Keratinocyte (primary cell): ENCODE data around the gene PLPP1. TPM values are rescaled to one million over a fixed set of nuclear protein-coding genes. Genes with fewer than 3 reads are reported as not detected.

ENCODE experiments used
- DNase-seq: peaks from one replicate; pipeline ENCODE4 v3.0.0-alpha.2; 2011; ENCODE audit warnings: low read depth, missing footprints, low spot score
- FAIRE-seq: peaks from 2 replicates; lab custom pipeline; 2011; peaks lifted over from hg19 to GRCh38; lab: Jason Lieb, UNC
- H2AFZ ChIP-seq: 2 replicates; pipeline ENCODE4 v1.6.0; 2012; ENCODE audit warnings: low read length, control low read depth, inconsistent platforms; ENCODE audit not compliant: control insufficient read depth
- H3K27ac ChIP-seq: 2 replicates; pipeline ENCODE4 v1.5.1; 2011; ENCODE audit warnings: low read length; ENCODE audit not compliant: control insufficient read depth, insufficient read depth
- H3K27me3 ChIP-seq: 3 replicates; pipeline ENCODE4 v1.6.0; 2011; ENCODE audit warnings: low read length; ENCODE audit not compliant: control insufficient read depth, insufficient read depth; ENCODE audit errors: extremely low read depth
- H3K36me3 ChIP-seq, 2 experiments: 2 replicates in 1 of 2; 3 replicates in 1 of 2; pipeline ENCODE4 v1.5.1; 2011; ENCODE audit warnings: low read length in 2 of 2, mild to moderate bottlenecking in 1 of 2; ENCODE audit not compliant: control insufficient read depth in 2 of 2, insufficient read depth in 2 of 2; ENCODE audit errors: extremely low read depth in 1 of 2
- H3K4me1 ChIP-seq: 3 replicates; pipeline ENCODE4 v1.5.1; 2011; ENCODE audit warnings: low read length; ENCODE audit not compliant: control insufficient read depth, insufficient read depth; ENCODE audit errors: extremely low read depth
- H3K4me2 ChIP-seq: 3 replicates; pipeline ENCODE4 v1.6.0; 2011; ENCODE audit warnings: low read depth, low read length; ENCODE audit not compliant: control insufficient read depth, insufficient read depth; ENCODE audit errors: extremely low read depth
- H3K4me3 ChIP-seq, 3 experiments: fragments of 200-600 bp in 1 of 3; sonication (generic) in 1 of 3; 2 replicates in 2 of 3; 3 replicates in 1 of 3; pipeline ENCODE4 v1.5.1; 2011 to 2016; ENCODE audit warnings: low read length in 3 of 3, mild to moderate bottlenecking in 3 of 3, control low read depth in 2 of 3, inconsistent platforms in 1 of 3, low read depth in 1 of 3, mixed read lengths in 1 of 3, mixed run types in 1 of 3, moderate library complexity in 1 of 3; ENCODE audit not compliant: control insufficient read depth in 2 of 3, insufficient read depth in 2 of 3; ENCODE audit errors: extremely low read depth in 1 of 3
- H3K79me2 ChIP-seq: 2 replicates; pipeline ENCODE4 v1.6.0; 2012; ENCODE audit warnings: low read length; ENCODE audit not compliant: control insufficient read depth, insufficient read depth
- H3K9ac ChIP-seq: 3 replicates; pipeline ENCODE4 v1.6.0; 2011; ENCODE audit warnings: low read length; ENCODE audit not compliant: control insufficient read depth, insufficient read depth; ENCODE audit errors: extremely low read depth
- H3K9me1 ChIP-seq: 3 replicates; pipeline ENCODE4 v1.6.0; 2011; ENCODE audit warnings: low read length; ENCODE audit not compliant: control insufficient read depth, insufficient read depth; ENCODE audit errors: extremely low read depth
- H3K9me3 ChIP-seq: 2 replicates; pipeline ENCODE4 v1.5.1; 2012; ENCODE audit warnings: low read depth, low read length; ENCODE audit not compliant: control insufficient read depth
- H4K20me1 ChIP-seq: 3 replicates; pipeline ENCODE4 v1.6.0; 2011; ENCODE audit warnings: low read length; ENCODE audit not compliant: control insufficient read depth, insufficient read depth; ENCODE audit errors: extremely low read depth
- EZH2 ChIP-seq: IDR thresholded peaks from one replicate; pipeline ENCODE4 v1.6.1; 2012; ENCODE audit warnings: inconsistent platforms, mild to moderate bottlenecking, low read length, moderate library complexity
- dilution Hi-C: fragments of 300-500 bp; cut with MboI; formaldehyde crosslinking; loops from one replicate; pipeline ENCODE4 v1.7.0; 2020; ENCODE audit warnings: low sequenced_read_pairs; ENCODE audit not compliant: extremely low pct_ligation_motif_present
- polyA plus RNA-seq, 5 experiments: library from polyadenylated mRNA; depleted of rRNA in 3 of 5; stranded (reverse) in 3 of 5; stranded (forward) in 1 of 5; unstranded in 1 of 5; fragments of >200 nt; gene quantifications; 1 replicate in 1 of 5; 2 replicates in 3 of 5; 3 replicates in 1 of 5; pipeline versions ENCODE4 v1.2.1 to v1.2.3, GENCODE V29; 2011 to 2012; ENCODE audit warnings: missing spikeins in 2 of 5, low read depth in 1 of 5, low replicate concordance in 1 of 5
- TF ChIP-seq, protein P1 (sequence below), 3 experiments: IDR thresholded peaks in 1 of 3; conservative IDR thresholded peaks in 1 of 3; optimal IDR thresholded peaks in 1 of 3; 2 replicates in 2 of 3; 3 replicates in 1 of 3; pipeline versions ENCODE3 to v1.5.1; 2011; ENCODE audit warnings: low read length in 3 of 3, mild to moderate bottlenecking in 3 of 3, moderate library complexity in 2 of 3, control low read depth in 1 of 3, inconsistent platforms in 1 of 3; ENCODE audit not compliant: insufficient read depth in 2 of 3; ENCODE audit errors: extremely low read depth in 1 of 3

The PLPP1 gene
- polyA plus RNA-seq, 1 donor (not counting 4 experiments of a cell fraction or from before 2014, with no cell fraction given) = 13.2 TPM

DNA sequence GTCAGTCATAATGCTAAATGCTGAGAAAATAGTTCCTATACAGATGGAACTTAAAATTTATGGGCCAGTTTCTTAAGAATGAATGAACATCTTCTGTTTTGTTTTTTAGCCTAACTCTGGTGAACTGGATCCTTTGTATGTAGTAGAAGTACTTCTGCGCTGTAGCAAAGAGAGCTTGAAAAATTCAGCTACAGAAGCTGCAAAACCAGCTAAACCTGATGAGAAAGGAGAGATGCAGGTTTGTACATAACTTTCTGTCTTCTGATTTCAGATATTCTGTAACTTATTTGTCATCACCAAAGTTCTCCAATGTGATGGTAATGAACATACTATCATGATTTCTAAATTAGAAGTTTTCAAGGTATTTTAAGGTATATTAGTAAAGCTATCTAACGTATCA, 146.9 kb downstream of the PLPP1 start:
- H2AFZ ChIP-seq = no peak overlapping the region
- H3K79me2 ChIP-seq = no peaks in the 10 kb centered on the region
- no peak overlapping the region for H3K9ac ChIP-seq
- DNase-seq = no peak
- no peak overlapping the region for H3K27ac ChIP-seq
- H3K4me3 ChIP-seq = no peak overlapping the region
- no peaks in the 10 kb centered on the region for H3K27me3 ChIP-seq
- dilution Hi-C loops = no loop called here
- no peaks in the 10 kb centered on the region for H3K4me1 ChIP-seq
- TF ChIP-seq, protein P1, sequence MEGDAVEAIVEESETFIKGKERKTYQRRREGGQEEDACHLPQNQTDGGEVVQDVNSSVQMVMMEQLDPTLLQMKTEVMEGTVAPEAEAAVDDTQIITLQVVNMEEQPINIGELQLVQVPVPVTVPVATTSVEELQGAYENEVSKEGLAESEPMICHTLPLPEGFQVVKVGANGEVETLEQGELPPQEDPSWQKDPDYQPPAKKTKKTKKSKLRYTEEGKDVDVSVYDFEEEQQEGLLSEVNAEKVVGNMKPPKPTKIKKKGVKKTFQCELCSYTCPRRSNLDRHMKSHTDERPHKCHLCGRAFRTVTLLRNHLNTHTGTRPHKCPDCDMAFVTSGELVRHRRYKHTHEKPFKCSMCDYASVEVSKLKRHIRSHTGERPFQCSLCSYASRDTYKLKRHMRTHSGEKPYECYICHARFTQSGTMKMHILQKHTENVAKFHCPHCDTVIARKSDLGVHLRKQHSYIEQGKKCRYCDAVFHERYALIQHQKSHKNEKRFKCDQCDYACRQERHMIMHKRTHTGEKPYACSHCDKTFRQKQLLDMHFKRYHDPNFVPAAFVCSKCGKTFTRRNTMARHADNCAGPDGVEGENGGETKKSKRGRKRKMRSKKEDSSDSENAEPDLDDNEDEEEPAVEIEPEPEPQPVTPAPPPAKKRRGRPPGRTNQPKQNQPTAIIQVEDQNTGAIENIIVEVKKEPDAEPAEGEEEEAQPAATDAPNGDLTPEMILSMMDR (optimal IDR thresholded peaks at IDR 0.05 in 1 of 3, IDR thresholded peaks at IDR 0.05 in 1 of 3, conservative IDR thresholded peaks at IDR 0.05 in 1 of 3; ENCODE audit: extremely low read depth in 1 of 3, insufficient read depth in 2 of 3, low read length in 3 of 3) = no peak
- TF ChIP-seq EZH2 = no peak
- H3K36me3 ChIP-seq = peaks cover 4 to 10% of the 10 kb centered on the region in 2 experiments
- H4K20me1 ChIP-seq = no peaks in the 10 kb centered on the region
- no peak overlapping the region for H3K4me2 ChIP-seq
- no peaks in the 10 kb centered on the region for H3K9me1 ChIP-seq
- FAIRE-seq = no peak
- no peaks in the 10 kb centered on the region for H3K9me3 ChIP-seq

DNA sequence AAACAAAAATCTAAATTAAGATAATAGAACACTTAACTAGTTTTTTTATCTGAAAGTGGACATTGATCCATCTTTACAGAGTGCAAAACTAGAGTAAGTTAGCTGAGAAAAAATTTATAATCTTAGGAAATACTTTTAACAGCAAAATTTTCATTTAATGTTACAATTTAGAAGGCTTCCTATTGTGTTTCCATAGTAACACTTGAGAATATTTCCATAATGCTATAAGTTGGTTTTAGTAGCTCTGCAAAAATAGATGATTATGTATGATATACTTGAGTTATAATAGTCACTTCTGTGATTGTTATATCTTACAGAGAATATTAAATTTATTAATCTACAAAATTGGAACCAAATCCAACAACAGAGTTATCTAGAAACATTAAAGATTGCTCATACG, 148.4 kb downstream of the PLPP1 start:
- Histone ChIP-seq H3K4me1 (no peaks in the 10 kb centered on the region), H3K27ac (no peak overlapping the region), H3K27me3 (no peaks in the 10 kb centered on the region), H3K9me1 (no peaks in the 10 kb centered on the region), H3K4me2 (no peak overlapping the region), H3K9ac (no peak overlapping the region), H4K20me1 (no peaks in the 10 kb centered on the region), H3K9me3 (no peaks in the 10 kb centered on the region), H2AFZ (no peak overlapping the region), H3K4me3 (no peak overlapping the region), H3K79me2 (peaks cover 2% of the 10 kb centered on the region), H3K36me3 (peaks cover 4 to 6% of the 10 kb centered on the region in 2 experiments)
- dilution Hi-C loops = no loop called here
- TF ChIP-seq EZH2 = no peak
- TF ChIP-seq, protein P1 (optimal IDR thresholded peaks at IDR 0.05 in 1 of 3, IDR thresholded peaks at IDR 0.05 in 1 of 3, conservative IDR thresholded peaks at IDR 0.05 in 1 of 3; ENCODE audit: extremely low read depth in 1 of 3, insufficient read depth in 2 of 3, low read length in 3 of 3) = no peak
- no peak for FAIRE-seq
- DNase-seq = no peak
